GM19193 (cell line): ENCODE measurements around the gene TRABD2B.

Experiments used
- POLR2A ChIP-seq: IDR thresholded peaks from 4 replicates; pipeline ENCODE4 v1.6.1; 2011; ENCODE audit not compliant: insufficient read depth, insufficient read length; ENCODE audit errors: extremely low read depth

The TRABD2B gene

GRCh38 chr1:47725992-47726855, 271.0 kb downstream of the TRABD2B start:
- TF ChIP-seq POLR2A = no peak

- TF ChIP-seq POLR2A = no peak
Measured at GRCh38 chr1:47725511-47725991, 271.6 kb downstream of the TRABD2B start.

- no peak for TF ChIP-seq POLR2A
Measured at GRCh38 chr1:47725000-47725473, 272.1 kb downstream of the TRABD2B start.

- TF ChIP-seq POLR2A = no peak
Measured at GRCh38 chr1:47724432-47724999, 272.7 kb downstream of the TRABD2B start.

GRCh38 chr1:47722909-47723580, 274.1 kb downstream of the TRABD2B start:
- TF ChIP-seq POLR2A = no peak

- TF ChIP-seq POLR2A = no peak
Measured at GRCh38 chr1:47722101-47722500, 275.1 kb downstream of the TRABD2B start.

GRCh38 chr1:47720111-47720510, 277.1 kb downstream of the TRABD2B start:
- TF ChIP-seq POLR2A = no peak

GRCh38 chr1:47717341-47717740, 279.8 kb downstream of the TRABD2B start:
- no peak for TF ChIP-seq POLR2A

GRCh38 chr1:47713975-47714767, 283.0 kb downstream of the TRABD2B start:
- TF ChIP-seq POLR2A = no peak

GRCh38 chr1:47713333-47713953, 283.7 kb downstream of the TRABD2B start:
- TF ChIP-seq POLR2A = no peak

GRCh38 chr1:47712596-47713299, 284.4 kb downstream of the TRABD2B start:
- no peak for TF ChIP-seq POLR2A

- no peak for TF ChIP-seq POLR2A
Measured at GRCh38 chr1:47711848-47712492, 285.2 kb downstream of the TRABD2B start.

GRCh38 chr1:47711184-47711847, 285.9 kb downstream of the TRABD2B start:
- no peak for TF ChIP-seq POLR2A
